HUES6 (cell line): ENCODE results near the gene LIN28B.

Experiments used
- H3K27ac ChIP-seq: 2 replicates; pipeline ENCODE4 v1.7.0; 2013; ENCODE audit warnings: low read depth, mild to moderate bottlenecking, low read length, inconsistent platforms
- H3K27me3 ChIP-seq: 2 replicates; pipeline ENCODE4 v1.6.1; 2013; ENCODE audit warnings: low read length; ENCODE audit not compliant: control insufficient read depth, insufficient read depth
- H3K36me3 ChIP-seq: 2 replicates; pipeline ENCODE4 v1.6.1; 2013; ENCODE audit warnings: low read length; ENCODE audit not compliant: control insufficient read depth, insufficient read depth
- H3K4me1 ChIP-seq: 2 replicates; pipeline ENCODE4 v1.6.1; 2013; ENCODE audit warnings: low read length; ENCODE audit not compliant: control insufficient read depth, insufficient read depth
- H3K4me3 ChIP-seq: 2 replicates; pipeline ENCODE4 v1.5.1; 2013; ENCODE audit warnings: low read depth, low read length
- H3K9ac ChIP-seq: one replicate; pipeline ENCODE4 v1.6.1; 2013; ENCODE audit warnings: mild to moderate bottlenecking, low read length
- H3K9me3 ChIP-seq: 2 replicates; pipeline ENCODE4 v1.6.1; 2013; ENCODE audit warnings: low read depth, low read length; ENCODE audit not compliant: control insufficient read depth, insufficient read depth

The LIN28B gene

GRCh38 chr6:105111105-105111504 lies 154.2 kb downstream of the LIN28B start:
- no peak overlapping the region for H3K9ac ChIP-seq
- H3K9me3 ChIP-seq, result no peaks in the 10 kb centered on the region
- no peak overlapping the region for H3K4me3 ChIP-seq
- H3K4me1 ChIP-seq, result peaks cover under 1% of the 10 kb centered on the region; the same call in 1 of the 2 replicates
- no peaks in the 10 kb centered on the region for H3K36me3 ChIP-seq
- H3K27ac ChIP-seq, result no peak overlapping the region
- H3K27me3 ChIP-seq, result no peaks in the 10 kb centered on the region

GRCh38 chr6:105111871-105112270 lies 155.0 kb downstream of the LIN28B start:
- Histone ChIP-seq H3K36me3 (no peaks in the 10 kb centered on the region), H3K27ac (no peak overlapping the region), H3K27me3 (no peaks in the 10 kb centered on the region), H3K9me3 (no peaks in the 10 kb centered on the region), H3K4me1 (peaks cover 4% of the 10 kb centered on the region; the same call in 1 of the 2 replicates), H3K9ac (no peak overlapping the region), H3K4me3 (no peak overlapping the region)

DNA sequence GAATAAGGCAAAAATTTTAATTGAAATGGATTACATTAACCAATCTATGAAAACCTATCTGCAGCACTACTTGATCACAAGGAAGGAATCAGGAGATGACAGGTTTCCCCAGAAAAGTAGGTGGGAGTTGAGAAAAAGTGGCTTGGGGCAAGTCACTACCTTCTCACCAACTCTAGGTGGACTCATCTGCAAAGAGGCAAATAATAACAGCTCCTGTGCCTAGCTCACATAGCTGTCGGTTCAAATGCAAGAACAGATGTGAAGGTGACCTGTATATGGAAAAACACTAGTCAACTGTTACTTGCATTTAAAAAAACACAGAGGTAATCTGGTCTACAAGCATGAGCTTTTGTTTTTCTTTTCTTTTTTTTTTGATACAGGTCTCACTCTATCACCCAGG lies 155.7 kb downstream of the LIN28B start:
- Histone ChIP-seq H3K4me1 (peaks cover 4% of the 10 kb centered on the region; the same call in 1 of the 2 replicates), H3K27ac (no peak overlapping the region), H3K27me3 (no peaks in the 10 kb centered on the region), H3K9ac (no peak overlapping the region), H3K36me3 (0 out of 2 replicates have a peak, but pooled peaks cover 2% of the 10 kb centered on the region), H3K9me3 (no peaks in the 10 kb centered on the region), H3K4me3 (no peak overlapping the region)

GRCh38 chr6:105113422-105113821 lies 156.5 kb downstream of the LIN28B start:
- Histone ChIP-seq H3K4me1 (peaks cover 4% of the 10 kb centered on the region; the same call in 1 of the 2 replicates), H3K27ac (no peak overlapping the region), H3K9ac (no peak overlapping the region), H3K36me3 (0 out of 2 replicates have a peak, but pooled peaks cover 4% of the 10 kb centered on the region), H3K4me3 (no peak overlapping the region), H3K9me3 (no peaks in the 10 kb centered on the region), H3K27me3 (no peaks in the 10 kb centered on the region)

- H3K9me3 ChIP-seq, result no peaks in the 10 kb centered on the region
- H3K4me1 ChIP-seq, result peaks cover 4% of the 10 kb centered on the region; the same call in 1 of the 2 replicates
- 0 out of 2 replicates have a peak, but pooled peaks cover 4% of the 10 kb centered on the region for H3K36me3 ChIP-seq
- no peaks in the 10 kb centered on the region for H3K27me3 ChIP-seq
- no peak overlapping the region for H3K27ac ChIP-seq
- H3K9ac ChIP-seq, result no peak overlapping the region
- H3K4me3 ChIP-seq, result no peak overlapping the region
Observed at GRCh38 chr6:105116150-105116549, 159.2 kb downstream of the LIN28B start.

- Histone ChIP-seq H3K9me3 (no peaks in the 10 kb centered on the region), H3K4me3 (no peak overlapping the region), H3K4me1 (peaks cover 9% of the 10 kb centered on the region), H3K9ac (no peak overlapping the region), H3K27me3 (no peaks in the 10 kb centered on the region), H3K27ac (no peak overlapping the region), H3K36me3 (0 out of 2 replicates have a peak, but pooled peaks cover 4% of the 10 kb centered on the region)
Observed at GRCh38 chr6:105120570-105120969, 163.7 kb downstream of the LIN28B start.

DNA sequence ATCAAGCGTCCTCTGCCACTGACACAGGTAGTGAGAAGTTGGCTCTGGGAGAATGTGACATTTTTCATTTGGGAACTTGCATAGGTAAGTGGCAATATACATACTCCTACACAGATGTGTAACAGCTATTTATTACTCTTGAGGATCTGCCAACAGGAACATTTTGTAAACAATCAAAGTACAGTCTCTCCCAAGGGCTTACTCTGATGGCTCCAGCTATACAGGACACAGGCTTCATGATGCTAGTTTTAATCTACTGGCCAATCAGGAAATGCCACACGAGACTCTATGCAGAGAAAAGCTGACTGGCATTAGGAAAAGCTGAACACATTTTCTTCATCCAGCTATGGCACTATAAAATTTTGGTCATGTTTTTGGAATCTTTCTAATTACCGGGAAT lies 165.1 kb downstream of the LIN28B start:
- peaks cover 5% of the 10 kb centered on the region for H3K4me1 ChIP-seq
- H3K9ac ChIP-seq, result no peak overlapping the region
- H3K4me3 ChIP-seq, result no peak overlapping the region
- H3K9me3 ChIP-seq, result no peaks in the 10 kb centered on the region
- no peak overlapping the region for H3K27ac ChIP-seq
- H3K27me3 ChIP-seq, result no peaks in the 10 kb centered on the region
- 0 out of 2 replicates have a peak, but pooled peaks cover 4% of the 10 kb centered on the region for H3K36me3 ChIP-seq

DNA sequence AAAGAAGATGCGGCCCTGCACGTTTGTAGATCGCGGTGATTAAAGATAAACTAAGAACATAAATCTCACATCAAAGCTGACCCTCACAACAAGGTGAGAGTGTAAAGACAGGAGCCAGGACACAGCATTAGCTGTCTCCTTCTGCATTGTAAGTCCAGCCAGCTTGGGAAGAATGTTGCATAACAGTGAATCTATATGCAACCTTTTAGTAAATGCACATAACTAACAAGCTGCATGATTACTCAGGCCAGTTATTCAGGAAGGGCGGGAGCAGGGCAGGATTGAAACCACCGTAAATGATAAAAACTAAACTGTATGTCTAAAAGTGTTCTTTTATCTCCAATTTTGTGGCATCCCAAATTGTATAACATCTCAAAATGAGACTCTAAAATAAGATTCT lies 165.8 kb downstream of the LIN28B start:
- Histone ChIP-seq H3K4me1 (peaks cover 5% of the 10 kb centered on the region), H3K9ac (no peak overlapping the region), H3K4me3 (no peak overlapping the region), H3K36me3 (no peaks in the 10 kb centered on the region), H3K27ac (no peak overlapping the region), H3K9me3 (no peaks in the 10 kb centered on the region), H3K27me3 (no peaks in the 10 kb centered on the region)
